Neural progenitor cell (in vitro differentiated cells): ENCODE data around the gene ALKBH7. TPM values are rescaled to one million over a fixed set of nuclear protein-coding genes. Genes with fewer than 3 reads are reported as not detected.

Experiments used
- DNase-seq: peaks from one replicate; pipeline ENCODE4 v3.0.0-alpha.2; 2016; ENCODE audit warnings: low spot score
- H2AFZ ChIP-seq: fragments of 200-600 bp; sonication (generic); replicated peaks from 2 replicates; pipeline ENCODE4 v1.6.1; 2016; ENCODE audit warnings: antibody characterized with exemption
- H3F3A ChIP-seq: fragments of 200-600 bp; sonication (generic); 2 replicates; pipeline ENCODE4 v1.6.1; 2016; ENCODE audit warnings: antibody characterized with exemption, low read depth
- H3K27ac ChIP-seq: fragments of 200-600 bp; sonication (generic); 2 replicates; pipeline ENCODE4 v1.5.1; 2016; ENCODE audit warnings: mild to moderate bottlenecking
- H3K27me3 ChIP-seq: fragments of 200-600 bp; sonication (generic); 2 replicates; pipeline ENCODE4 v1.6.1; 2016; ENCODE audit warnings: mild to moderate bottlenecking, moderate library complexity
- H3K36me3 ChIP-seq: fragments of 200-600 bp; sonication (generic); 2 replicates; pipeline ENCODE4 v1.5.1; 2016
- H3K4me1 ChIP-seq: fragments of 200-600 bp; sonication (generic); 2 replicates; pipeline ENCODE4 v1.6.1; 2016; ENCODE audit warnings: mixed run types
- H3K4me2 ChIP-seq: fragments of 200-600 bp; sonication (generic); 2 replicates; pipeline ENCODE4 v1.6.1; 2016
- H3K4me3 ChIP-seq: fragments of 200-600 bp; sonication (generic); 2 replicates; pipeline ENCODE4 v1.5.1; 2016
- H3K79me2 ChIP-seq: fragments of 200-600 bp; sonication (generic); 2 replicates; pipeline ENCODE4 v1.6.1; 2016; ENCODE audit warnings: low read depth
- H3K9ac ChIP-seq: fragments of 200-600 bp; sonication (generic); 2 replicates; pipeline ENCODE4 v1.6.1; 2016
- H3K9me3 ChIP-seq: fragments of 200-600 bp; sonication (generic); 2 replicates; pipeline ENCODE4 v1.5.1; 2016; ENCODE audit warnings: low read depth
- H4K20me1 ChIP-seq: fragments of 200-600 bp; sonication (generic); 2 replicates; pipeline ENCODE4 v1.6.1; 2016; ENCODE audit warnings: low read depth
- H3K27ac Mint-ChIP-seq: 3 replicates; pipeline ENCODE4 v1.8.0; 2021; ENCODE audit warnings: mixed read lengths
- H3K27me3 Mint-ChIP-seq: 2 replicates; pipeline ENCODE4 v1.8.0; 2022; ENCODE audit warnings: low read depth, mild to moderate bottlenecking, inconsistent platforms, moderate library complexity, mixed read lengths; ENCODE audit not compliant: insufficient read depth
- H3K36me3 Mint-ChIP-seq: 3 replicates; pipeline ENCODE4 v1.8.0; 2021; ENCODE audit warnings: mixed read lengths
- H3K4me1 Mint-ChIP-seq: 3 replicates; pipeline ENCODE4 v1.8.0; 2021; ENCODE audit warnings: mixed read lengths
- H3K4me3 Mint-ChIP-seq: 3 replicates; pipeline ENCODE4 v1.8.0; 2021; ENCODE audit warnings: mild to moderate bottlenecking, moderate library complexity, mixed read lengths
- H3K9me3 Mint-ChIP-seq: 3 replicates; pipeline ENCODE4 v1.8.0; 2020; ENCODE audit warnings: mixed read lengths
- EZH2 ChIP-seq: fragments of 200-600 bp; sonication (generic); IDR thresholded peaks from 2 replicates; pipeline ENCODE4 v1.6.1; 2017; ENCODE audit warnings: antibody characterized with exemption, mild to moderate bottlenecking, moderate library complexity
- EZH2phosphoT487 ChIP-seq: fragments of 200-600 bp; sonication (generic); IDR thresholded peaks from 2 replicates; pipeline ENCODE4 v1.6.1; 2017; ENCODE audit warnings: antibody characterized with exemption
- total RNA-seq: library from RNA; depleted of rRNA; stranded (reverse); fragments of >200 nt; gene quantifications from 2 replicates; pipeline ENCODE4 v1.2.3, GENCODE V29; 2015; ENCODE audit warnings: low replicate concordance
- TF ChIP-seq, protein P1 (sequence below): fragments of 200-600 bp; sonication (generic); IDR thresholded peaks from 2 replicates; pipeline ENCODE4 v1.5.1; 2017; ENCODE audit warnings: antibody characterized with exemption, mild to moderate bottlenecking

ALKBH7 gene
- total RNA-seq, 1 donor from 2014 or later = 19.7 TPM

- H3K4me3 Mint-ChIP-seq = no peak overlapping the region
- Histone ChIP-seq H2AFZ (no peak overlapping the region), H4K20me1 (peaks cover 52% of the 10 kb centered on the region), H3K4me1 (no peaks in the 10 kb centered on the region), H3K9ac (no peak overlapping the region), H3K4me2 (no peak overlapping the region), H3K27ac (peak overlapping the region; percentile 58), H3K79me2 (peaks cover 2% of the 10 kb centered on the region), H3K4me3 (no peak overlapping the region), H3K9me3 (no peaks in the 10 kb centered on the region), H3F3A (peaks cover 42% of the 10 kb centered on the region), H3K27me3 (no peaks in the 10 kb centered on the region), H3K36me3 (no peaks in the 10 kb centered on the region)
- no peaks in the 10 kb centered on the region for H3K9me3 Mint-ChIP-seq
- H3K27ac Mint-ChIP-seq = no peak overlapping the region
- H3K27me3 Mint-ChIP-seq = peaks cover 14% of the 10 kb centered on the region
- peaks cover 9% of the 10 kb centered on the region for H3K36me3 Mint-ChIP-seq
- no peaks in the 10 kb centered on the region for H3K4me1 Mint-ChIP-seq
- TF ChIP-seq EZH2phosphoT487 (no peak), EZH2 (no peak)
- TF ChIP-seq, protein P1, sequence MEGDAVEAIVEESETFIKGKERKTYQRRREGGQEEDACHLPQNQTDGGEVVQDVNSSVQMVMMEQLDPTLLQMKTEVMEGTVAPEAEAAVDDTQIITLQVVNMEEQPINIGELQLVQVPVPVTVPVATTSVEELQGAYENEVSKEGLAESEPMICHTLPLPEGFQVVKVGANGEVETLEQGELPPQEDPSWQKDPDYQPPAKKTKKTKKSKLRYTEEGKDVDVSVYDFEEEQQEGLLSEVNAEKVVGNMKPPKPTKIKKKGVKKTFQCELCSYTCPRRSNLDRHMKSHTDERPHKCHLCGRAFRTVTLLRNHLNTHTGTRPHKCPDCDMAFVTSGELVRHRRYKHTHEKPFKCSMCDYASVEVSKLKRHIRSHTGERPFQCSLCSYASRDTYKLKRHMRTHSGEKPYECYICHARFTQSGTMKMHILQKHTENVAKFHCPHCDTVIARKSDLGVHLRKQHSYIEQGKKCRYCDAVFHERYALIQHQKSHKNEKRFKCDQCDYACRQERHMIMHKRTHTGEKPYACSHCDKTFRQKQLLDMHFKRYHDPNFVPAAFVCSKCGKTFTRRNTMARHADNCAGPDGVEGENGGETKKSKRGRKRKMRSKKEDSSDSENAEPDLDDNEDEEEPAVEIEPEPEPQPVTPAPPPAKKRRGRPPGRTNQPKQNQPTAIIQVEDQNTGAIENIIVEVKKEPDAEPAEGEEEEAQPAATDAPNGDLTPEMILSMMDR = no peak
- no peak for DNase-seq
These were observed 39.5 kb downstream of the ALKBH7 start for GRCh38 chr19:6412061-6412446.

GRCh38 chr19:6412447-6413091, 40.0 kb downstream of the ALKBH7 start:
- H3K79me2 ChIP-seq = peaks cover 7% of the 10 kb centered on the region
- H2AFZ ChIP-seq = no peak overlapping the region
- H3K4me1 Mint-ChIP-seq = no peaks in the 10 kb centered on the region
- peaks cover 45% of the 10 kb centered on the region for H3F3A ChIP-seq
- H3K4me3 Mint-ChIP-seq = no peak overlapping the region
- peaks cover 57% of the 10 kb centered on the region for H4K20me1 ChIP-seq
- H3K27me3 ChIP-seq = no peaks in the 10 kb centered on the region
- H3K4me3 ChIP-seq = no peak overlapping the region
- H3K4me2 ChIP-seq = no peak overlapping the region
- no peaks in the 10 kb centered on the region for H3K9me3 ChIP-seq
- H3K36me3 ChIP-seq = no peaks in the 10 kb centered on the region
- peak; percentile 68 for DNase-seq
- peaks cover 17% of the 10 kb centered on the region for H3K27me3 Mint-ChIP-seq
- H3K27ac ChIP-seq = peak overlapping the region; percentile 81
- no peak overlapping the region for H3K9ac ChIP-seq
- no peaks in the 10 kb centered on the region for H3K9me3 Mint-ChIP-seq
- TF ChIP-seq, protein P1 = peak; percentile 76
- no peak for TF ChIP-seq EZH2phosphoT487
- TF ChIP-seq EZH2 = no peak
- no peaks in the 10 kb centered on the region for H3K4me1 ChIP-seq
- no peak overlapping the region for H3K27ac Mint-ChIP-seq
- H3K36me3 Mint-ChIP-seq = peaks cover 9% of the 10 kb centered on the region

DNA sequence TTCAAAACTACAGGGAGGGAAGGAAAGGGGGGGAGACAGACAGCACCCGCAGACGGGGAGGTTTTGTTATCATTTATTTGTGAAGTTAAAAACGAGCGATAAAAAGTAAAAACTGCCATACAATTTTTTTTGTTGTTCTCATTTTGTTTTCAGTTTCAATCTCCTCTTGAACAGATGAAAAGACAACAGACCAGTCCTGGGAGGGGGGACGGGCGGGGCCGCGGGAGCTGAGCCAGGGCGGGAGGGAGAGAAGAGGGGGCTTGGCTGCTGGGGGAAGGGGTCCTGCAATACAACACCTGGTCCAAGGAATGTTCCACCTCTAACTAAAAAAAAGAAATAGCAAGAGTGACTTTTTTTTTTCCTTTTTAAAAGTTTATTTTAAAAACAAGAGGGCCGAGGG, 40.7 kb downstream of the ALKBH7 start:
- no peak overlapping the region for H3K4me3 Mint-ChIP-seq

More for the DNA sequence above, 40.7 kb downstream of the ALKBH7 start:
- H3K27ac ChIP-seq = peak overlapping the region; percentile 74
- peaks cover 14% of the 10 kb centered on the region for H3K79me2 ChIP-seq
- H3K4me2 ChIP-seq = no peak overlapping the region
- H3K36me3 ChIP-seq = no peaks in the 10 kb centered on the region
- peaks cover 45% of the 10 kb centered on the region for H3F3A ChIP-seq
- H3K4me1 Mint-ChIP-seq = no peaks in the 10 kb centered on the region
- no peaks in the 10 kb centered on the region for H3K9me3 ChIP-seq
- H3K9ac ChIP-seq = no peak overlapping the region
- no peak overlapping the region for H3K27ac Mint-ChIP-seq
- H3K4me1 ChIP-seq = no peaks in the 10 kb centered on the region
- H3K4me3 ChIP-seq = no peak overlapping the region
- no peaks in the 10 kb centered on the region for H3K27me3 ChIP-seq
- peaks cover 17% of the 10 kb centered on the region for H3K27me3 Mint-ChIP-seq
- no peak overlapping the region for H2AFZ ChIP-seq
- DNase-seq = no peak
- H3K36me3 Mint-ChIP-seq = peaks cover 9% of the 10 kb centered on the region
- H4K20me1 ChIP-seq = peaks cover 64% of the 10 kb centered on the region
- no peaks in the 10 kb centered on the region for H3K9me3 Mint-ChIP-seq
- TF ChIP-seq, protein P1 = no peak
- TF ChIP-seq EZH2phosphoT487 (no peak), EZH2 (no peak)
